GM12872 (cell line): Measurements from ENCODE around the gene HECTD4.

Source experiments
- TF ChIP-seq, protein P1 (sequence below): IDR thresholded peaks from 3 replicates; pipeline ENCODE4 v1.5.1; 2011; ENCODE audit warnings: low read depth, mild to moderate bottlenecking, low read length, moderate library complexity; ENCODE audit not compliant: insufficient read depth

Gene HECTD4

DNA sequence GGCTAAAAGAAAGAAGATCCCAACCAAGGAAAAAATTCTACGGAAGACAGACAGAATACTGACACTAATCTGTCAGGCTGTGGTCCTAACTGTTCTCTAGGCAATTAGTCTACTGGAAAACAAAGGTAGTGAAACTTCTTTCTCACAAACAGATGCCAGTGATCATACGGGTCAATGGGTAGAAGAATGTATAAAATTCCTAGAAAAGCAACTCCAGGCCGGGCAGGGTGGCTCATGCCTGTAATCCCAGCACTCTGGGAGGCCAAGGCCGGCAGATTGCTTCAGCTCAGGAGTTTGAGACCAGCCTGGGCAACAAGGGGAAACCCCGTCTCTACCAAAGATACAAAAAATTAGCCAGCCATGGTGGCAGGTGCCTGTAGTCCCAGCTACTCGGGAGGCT lies 64.8 kb downstream of the HECTD4 start:
- TF ChIP-seq, protein P1, sequence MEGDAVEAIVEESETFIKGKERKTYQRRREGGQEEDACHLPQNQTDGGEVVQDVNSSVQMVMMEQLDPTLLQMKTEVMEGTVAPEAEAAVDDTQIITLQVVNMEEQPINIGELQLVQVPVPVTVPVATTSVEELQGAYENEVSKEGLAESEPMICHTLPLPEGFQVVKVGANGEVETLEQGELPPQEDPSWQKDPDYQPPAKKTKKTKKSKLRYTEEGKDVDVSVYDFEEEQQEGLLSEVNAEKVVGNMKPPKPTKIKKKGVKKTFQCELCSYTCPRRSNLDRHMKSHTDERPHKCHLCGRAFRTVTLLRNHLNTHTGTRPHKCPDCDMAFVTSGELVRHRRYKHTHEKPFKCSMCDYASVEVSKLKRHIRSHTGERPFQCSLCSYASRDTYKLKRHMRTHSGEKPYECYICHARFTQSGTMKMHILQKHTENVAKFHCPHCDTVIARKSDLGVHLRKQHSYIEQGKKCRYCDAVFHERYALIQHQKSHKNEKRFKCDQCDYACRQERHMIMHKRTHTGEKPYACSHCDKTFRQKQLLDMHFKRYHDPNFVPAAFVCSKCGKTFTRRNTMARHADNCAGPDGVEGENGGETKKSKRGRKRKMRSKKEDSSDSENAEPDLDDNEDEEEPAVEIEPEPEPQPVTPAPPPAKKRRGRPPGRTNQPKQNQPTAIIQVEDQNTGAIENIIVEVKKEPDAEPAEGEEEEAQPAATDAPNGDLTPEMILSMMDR, result no peak

DNA sequence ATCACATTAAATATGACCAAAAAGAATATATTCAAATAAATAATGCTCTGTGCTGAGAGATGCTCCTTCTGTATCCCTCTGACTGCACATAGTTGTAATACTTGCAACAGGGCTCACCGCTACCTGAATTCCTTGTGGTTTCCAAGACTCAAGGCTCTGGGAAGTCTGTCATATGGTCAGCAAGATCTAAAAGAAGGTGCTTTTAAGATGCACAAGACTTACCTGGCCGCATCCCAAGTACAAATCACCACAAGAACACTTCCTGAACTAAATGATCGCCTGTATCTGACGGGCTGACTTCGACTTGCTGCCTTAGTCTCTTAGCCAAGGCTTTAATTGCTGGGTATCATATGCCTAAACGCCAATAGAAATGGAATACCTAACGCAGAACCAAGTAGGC lies 67.2 kb downstream of the HECTD4 start:
- TF ChIP-seq, protein P1, result no peak

DNA sequence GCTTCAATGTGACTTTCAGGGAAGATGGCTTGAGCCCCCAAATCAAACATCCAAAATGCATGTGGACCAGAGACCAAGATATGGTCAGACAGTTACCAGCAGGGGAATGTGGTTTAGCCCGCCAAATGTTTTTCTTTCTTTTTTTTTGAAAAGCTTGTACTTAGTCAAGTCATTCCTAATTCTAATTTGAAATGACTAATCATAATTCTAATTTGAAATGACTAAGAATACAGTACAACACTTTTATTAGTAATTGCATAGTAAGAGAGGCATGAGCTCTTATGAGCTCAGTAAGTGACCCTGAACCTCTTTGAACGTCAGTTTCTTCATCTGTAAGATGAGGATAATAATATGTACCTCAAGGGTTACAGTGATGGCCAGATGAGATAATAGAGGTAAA lies 72.4 kb downstream of the HECTD4 start:
- TF ChIP-seq, protein P1, result no peak

DNA sequence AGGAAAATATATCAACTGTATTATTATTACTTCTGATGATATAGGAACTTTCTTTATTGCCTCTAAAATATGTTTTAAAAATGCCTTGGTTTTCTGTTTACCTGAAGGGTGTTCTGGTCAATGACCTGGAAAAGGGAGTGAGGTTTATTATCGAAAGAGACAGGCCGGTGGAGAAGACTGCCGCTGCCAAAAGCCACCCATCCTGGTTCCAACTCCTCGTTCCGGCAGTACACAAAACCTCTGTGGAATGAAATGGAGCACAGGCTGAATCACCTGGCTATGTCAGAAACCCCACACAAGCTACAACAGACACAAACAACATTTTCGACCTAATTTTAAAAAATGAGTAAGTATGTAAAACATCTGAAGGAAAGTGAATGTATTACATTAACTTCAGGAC lies 73.6 kb downstream of the HECTD4 start:
- TF ChIP-seq, protein P1, result no peak

DNA sequence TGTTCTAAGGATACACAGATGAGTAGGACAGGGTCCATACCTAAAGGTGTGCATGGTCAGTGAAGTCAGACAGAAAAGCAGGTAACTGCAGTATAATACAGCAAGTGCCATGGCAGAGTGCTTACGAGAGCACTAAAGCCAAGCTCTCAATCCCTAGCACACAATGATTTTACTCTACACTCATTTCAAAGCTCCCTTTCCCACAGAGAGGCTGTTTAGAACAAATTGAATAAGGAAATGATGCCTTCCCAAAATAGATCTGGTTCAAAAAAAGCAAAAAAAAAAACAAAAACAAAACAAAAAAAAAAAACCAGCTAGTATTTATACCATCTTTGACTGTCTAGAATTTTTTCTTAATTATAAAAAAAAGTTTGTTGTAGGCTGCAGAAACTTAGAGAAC lies 74.1 kb downstream of the HECTD4 start:
- TF ChIP-seq, protein P1, result no peak

DNA sequence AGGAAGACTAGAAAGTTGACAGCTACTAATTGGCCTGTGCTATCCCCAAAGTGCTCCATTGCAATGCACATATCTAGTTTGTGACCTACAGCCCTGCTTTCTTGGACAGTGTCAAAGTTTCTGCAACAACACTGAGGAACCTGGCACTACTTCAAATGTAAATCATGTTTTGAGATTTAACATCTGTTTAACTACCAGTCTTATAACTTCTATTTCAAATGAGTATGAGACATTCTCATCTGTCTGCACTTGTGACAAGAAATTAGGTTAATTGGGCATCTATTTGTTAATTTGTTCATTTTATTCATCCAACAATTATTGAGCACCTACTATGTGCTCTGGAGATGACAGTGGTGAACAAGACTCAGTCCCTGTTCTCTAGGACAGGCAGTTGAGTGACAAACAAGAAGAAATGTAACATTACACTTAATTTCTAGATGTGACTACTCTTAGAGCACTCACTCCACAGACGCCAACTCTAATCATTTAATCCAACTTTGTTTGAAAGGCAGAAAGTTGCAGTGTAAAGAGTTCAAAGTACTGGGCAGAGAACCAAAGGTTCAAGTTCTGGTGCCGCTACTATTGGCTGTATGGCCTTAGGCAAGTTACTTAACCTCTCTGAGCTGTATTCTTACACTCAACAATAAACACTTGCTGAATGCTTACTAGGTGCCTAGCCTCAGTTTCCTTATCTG lies 74.8 kb downstream of the HECTD4 start:
- TF ChIP-seq, protein P1, result no peak

DNA sequence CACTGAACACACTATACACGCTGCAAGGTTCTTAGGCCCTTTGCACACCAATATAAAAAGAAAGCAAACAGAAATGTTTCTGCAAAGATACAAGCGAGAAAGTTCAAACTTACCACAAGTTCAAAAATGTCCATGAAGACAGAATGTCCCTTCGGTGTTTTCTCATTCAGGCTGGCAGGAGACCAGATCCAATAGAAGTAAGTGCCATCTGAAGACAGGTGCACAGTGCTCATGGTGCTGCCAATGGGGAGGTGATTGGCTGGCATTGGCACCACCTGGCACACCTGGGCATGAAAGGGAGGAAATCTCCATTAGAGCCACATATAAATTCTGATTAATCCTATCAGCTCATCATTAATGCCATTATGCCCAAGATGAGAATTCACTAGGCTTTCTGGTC lies 76.3 kb downstream of the HECTD4 start:
- TF ChIP-seq, protein P1, result no peak
